ENCODE results near the gene GRB2.

- TF ChIP-seq CTCF (IDR thresholded peaks at IDR 0.05) (no peak), POLR2A (IDR thresholded peaks at IDR 0.05) (no peak)
These were observed 5.0 kb downstream of the GRB2 start for GRCh38 chr17:75400326-75400939.

Data from Peyer's patch (tissue), 4 donors.